GM12865 (cell line): Measurements from ENCODE around the gene NMRK1.

Source experiments
- DNase-seq: peaks from one replicate; pipeline ENCODE4 v3.0.0; 2010; ENCODE audit warnings: low read depth
- H3K4me3 ChIP-seq: 2 replicates; pipeline ENCODE4 v1.5.1; 2011; ENCODE audit warnings: mild to moderate bottlenecking, low read depth, low read length, control low read depth
- CTCF ChIP-seq: IDR thresholded peaks from 2 replicates; pipeline ENCODE4 v1.5.1; 2011; ENCODE audit warnings: low read length, control low read depth, low read depth, inconsistent platforms; ENCODE audit not compliant: insufficient read depth; ENCODE audit errors: missing control alignments

The NMRK1 gene

GRCh38 chr9:75081632-75082031, 6.3 kb downstream of the NMRK1 start:
- no peak for TF ChIP-seq CTCF
- no peak for DNase-seq
- no peak overlapping the region for H3K4me3 ChIP-seq

- no peak for TF ChIP-seq CTCF
- DNase-seq = no peak
- H3K4me3 ChIP-seq = no peak overlapping the region
These were observed 15.1 kb downstream of the NMRK1 start for GRCh38 chr9:75072895-75073294.

- no peak overlapping the region for H3K4me3 ChIP-seq
- TF ChIP-seq CTCF = no peak
- peak; percentile 26 for DNase-seq
These were observed 16.3 kb downstream of the NMRK1 start for GRCh38 chr9:75071530-75072122.

- no peak overlapping the region for H3K4me3 ChIP-seq
- no peak for DNase-seq
These were observed 18.8 kb downstream of the NMRK1 start for GRCh38 chr9:75069171-75069570.

GRCh38 chr9:75067894-75068293, 20.1 kb downstream of the NMRK1 start:
- no peak for TF ChIP-seq CTCF
- no peak overlapping the region for H3K4me3 ChIP-seq
- no peak for DNase-seq

More at GRCh38 chr9:75069171-75069570, 18.8 kb downstream of the NMRK1 start:
- TF ChIP-seq CTCF = no peak

- TF ChIP-seq CTCF = no peak
- no peak for DNase-seq
- no peak overlapping the region for H3K4me3 ChIP-seq
These were observed 22.4 kb downstream of the NMRK1 start for GRCh38 chr9:75065510-75065909.

- no peak overlapping the region for H3K4me3 ChIP-seq
- DNase-seq = no peak
- TF ChIP-seq CTCF = no peak
These were observed 23.5 kb downstream of the NMRK1 start for GRCh38 chr9:75064307-75065025.
